ENCODE measurements around the gene MRPS6. TPM values are rescaled to one million over a fixed set of nuclear protein-coding genes. Genes with fewer than 3 reads are reported as not detected.

The MRPS6 gene
- total RNA-seq, 2 donors from 2014 or later, result 66.6 to 76.9 TPM

GRCh38 chr21:34122047-34122446, 48.7 kb downstream of the MRPS6 start:
- intact Hi-C loops (cut with DNase I), result no loop called here
- peak; percentile 53 for DNase-seq
- H3K27me3 ChIP-seq, result no peaks in the 10 kb centered on the region
- TF ChIP-seq CTCF (IDR thresholded peaks at IDR 0.05), result no peak
- peaks cover 4% of the 10 kb centered on the region for H3K36me3 ChIP-seq
- no peaks in the 10 kb centered on the region for H3K4me1 ChIP-seq
- no peak overlapping the region for H3K27ac ChIP-seq
- H3K4me3 ChIP-seq, result no peak overlapping the region
- H3K9ac ChIP-seq (ENCODE audit: low read depth in 2 of 2, low read length in 2 of 2), result no peak overlapping the region
- H3K9me3 ChIP-seq, result no peaks in the 10 kb centered on the region

- H3K4me1 ChIP-seq, result no peaks in the 10 kb centered on the region
- TF ChIP-seq CTCF (IDR thresholded peaks at IDR 0.05), result no peak
Measured at GRCh38 chr21:34123609-34124008, 50.2 kb downstream of the MRPS6 start.

GRCh38 chr21:34126269-34126668, 52.9 kb downstream of the MRPS6 start:
- Histone ChIP-seq H3K27me3 (no peaks in the 10 kb centered on the region), H3K9ac (ENCODE audit: low read depth in 2 of 2, low read length in 2 of 2) (no peak overlapping the region), H3K9me3 (no peaks in the 10 kb centered on the region), H3K36me3 (peaks cover 4% of the 10 kb centered on the region), H3K4me1 (peaks cover 5% of the 10 kb centered on the region), H3K4me3 (no peak overlapping the region), H3K27ac (no peak overlapping the region)
- DNase-seq, result no peak
- no peak for TF ChIP-seq CTCF (IDR thresholded peaks at IDR 0.05)
- intact Hi-C loops (cut with DNase I), result no loop called here

More at GRCh38 chr21:34123609-34124008, 50.2 kb downstream of the MRPS6 start:
- Histone ChIP-seq H3K27me3 (no peaks in the 10 kb centered on the region), H3K4me3 (no peak overlapping the region), H3K9ac (ENCODE audit: low read depth in 2 of 2, low read length in 2 of 2) (no peak overlapping the region), H3K27ac (no peak overlapping the region), H3K36me3 (peaks cover 4% of the 10 kb centered on the region), H3K9me3 (no peaks in the 10 kb centered on the region)
- no peak for DNase-seq
- intact Hi-C loops (cut with DNase I), result no loop called here

- peaks cover 4% of the 10 kb centered on the region for H3K36me3 ChIP-seq
- H3K4me3 ChIP-seq, result no peak overlapping the region
- no peak for DNase-seq
- peaks cover 5% of the 10 kb centered on the region for H3K4me1 ChIP-seq
- no peaks in the 10 kb centered on the region for H3K9me3 ChIP-seq
- H3K27me3 ChIP-seq, result no peaks in the 10 kb centered on the region
- intact Hi-C loops (cut with DNase I), result no loop called here
- TF ChIP-seq CTCF (IDR thresholded peaks at IDR 0.05), result no peak
- H3K27ac ChIP-seq, result no peak overlapping the region
- no peak overlapping the region for H3K9ac ChIP-seq (ENCODE audit: low read depth in 2 of 2, low read length in 2 of 2)
Measured at GRCh38 chr21:34126691-34127090, 53.3 kb downstream of the MRPS6 start.

GRCh38 chr21:34128124-34128523, 54.7 kb downstream of the MRPS6 start:
- no peak for TF ChIP-seq CTCF (IDR thresholded peaks at IDR 0.05)
- no peak for DNase-seq
- Histone ChIP-seq H3K27ac (no peak overlapping the region), H3K4me1 (peaks cover 5% of the 10 kb centered on the region), H3K9ac (ENCODE audit: low read depth in 2 of 2, low read length in 2 of 2) (no peak overlapping the region), H3K27me3 (no peaks in the 10 kb centered on the region), H3K9me3 (no peaks in the 10 kb centered on the region), H3K36me3 (peaks cover 4% of the 10 kb centered on the region), H3K4me3 (no peak overlapping the region)
- intact Hi-C loops (cut with DNase I), result no loop called here

- TF ChIP-seq CTCF (IDR thresholded peaks at IDR 0.05), result no peak
- H3K36me3 ChIP-seq, result peaks cover 4% of the 10 kb centered on the region
- H3K27ac ChIP-seq, result no peak overlapping the region
- intact Hi-C loops (cut with DNase I), result no loop called here
- no peaks in the 10 kb centered on the region for H3K9me3 ChIP-seq
- no peak overlapping the region for H3K9ac ChIP-seq (ENCODE audit: low read depth in 2 of 2, low read length in 2 of 2)
- H3K27me3 ChIP-seq, result no peaks in the 10 kb centered on the region
- H3K4me1 ChIP-seq, result peaks cover 5% of the 10 kb centered on the region
- no peak for DNase-seq
- H3K4me3 ChIP-seq, result no peak overlapping the region
Measured at GRCh38 chr21:34128674-34129038, 55.3 kb downstream of the MRPS6 start.

Data from colonic mucosa (tissue), 4 donors.